IPS DF 6.9 (cell line): Measurements from ENCODE around the gene CTRL.

Source experiments
- DNase-seq: peaks from one replicate; pipeline ENCODE4 v3.0.0-alpha.2; 2013; ENCODE audit warnings: low read depth, low spot score
- H3K27ac ChIP-seq: one replicate; pipeline ENCODE4 v1.5.1; 2013; ENCODE audit warnings: low read length, control low read depth
- H3K27me3 ChIP-seq: 2 replicates; pipeline ENCODE4 v1.6.1; 2013; ENCODE audit warnings: mild to moderate bottlenecking, low read length; ENCODE audit not compliant: control insufficient read depth, insufficient read depth
- H3K36me3 ChIP-seq: 2 replicates; pipeline ENCODE4 v1.6.1; 2013; ENCODE audit warnings: low read length; ENCODE audit not compliant: control insufficient read depth, insufficient read depth
- H3K4me1 ChIP-seq: 2 replicates; pipeline ENCODE4 v1.6.1; 2013; ENCODE audit warnings: low read length; ENCODE audit not compliant: control insufficient read depth, insufficient read depth
- H3K4me3 ChIP-seq: 2 replicates; pipeline ENCODE4 v1.5.1; 2013; ENCODE audit warnings: mild to moderate bottlenecking, low read length
- H3K9me3 ChIP-seq: 2 replicates; pipeline ENCODE4 v1.6.1; 2013; ENCODE audit warnings: low read length, inconsistent platforms; ENCODE audit not compliant: control insufficient read depth, insufficient read depth
- WGBS: extraction: QIAGEN DNeasy Blood & Tissue Kit; methylation state at CpG from one replicate; pipeline ENCODE4 v1.1.7; 2013; ENCODE audit warnings: mixed read lengths, missing lambda C conversion rate; ENCODE audit not compliant: insufficient read length, insufficient coverage; 5-methylcytosine and 5-hydroxymethylcytosine counted together

Gene CTRL

GRCh38 chr16:67961551-67961957 is 29.9 kb upstream of the CTRL start:
- no CpG with 5 or more reads among the region's 13 CpGs for WGBS
- Histone ChIP-seq H3K36me3 (peaks cover 36% of the 10 kb centered on the region), H3K27ac (no peak overlapping the region), H3K27me3 (no peaks in the 10 kb centered on the region), H3K9me3 (no peaks in the 10 kb centered on the region), H3K4me3 (no peak overlapping the region), H3K4me1 (peaks cover 8% of the 10 kb centered on the region)
- DNase-seq: no peak

- DNase-seq: no peak
- no CpG with 5 or more reads among the region's 11 CpGs for WGBS
- Histone ChIP-seq H3K27ac (no peak overlapping the region), H3K27me3 (no peaks in the 10 kb centered on the region), H3K4me3 (no peak overlapping the region), H3K36me3 (peaks cover 38% of the 10 kb centered on the region), H3K9me3 (no peaks in the 10 kb centered on the region), H3K4me1 (peaks cover 2% of the 10 kb centered on the region; the same call in 1 of the 2 replicates)
Observed at GRCh38 chr16:67959536-67960329, 28.1 kb upstream of the CTRL start.

GRCh38 chr16:67957622-67958021 is 26.0 kb upstream of the CTRL start:
- Histone ChIP-seq H3K36me3 (peaks cover 47% of the 10 kb centered on the region), H3K4me3 (no peak overlapping the region), H3K4me1 (no peaks in the 10 kb centered on the region), H3K9me3 (no peaks in the 10 kb centered on the region), H3K27me3 (no peaks in the 10 kb centered on the region), H3K27ac (no peak overlapping the region)
- no CpG with 5 or more reads among the region's 9 CpGs for WGBS
- no peak for DNase-seq

- no peak for DNase-seq
Observed at GRCh38 chr16:67954421-67955196, 22.9 kb upstream of the CTRL start.

GRCh38 chr16:67953641-67954375 is 22.1 kb upstream of the CTRL start:
- no peak overlapping the region for H3K4me3 ChIP-seq
- no peaks in the 10 kb centered on the region for H3K9me3 ChIP-seq
- no CpG with 5 or more reads among the region's 8 CpGs for WGBS
- no peaks in the 10 kb centered on the region for H3K27me3 ChIP-seq
- DNase-seq: no peak
- no peak overlapping the region for H3K27ac ChIP-seq
- H3K36me3 ChIP-seq: peaks cover 48% of the 10 kb centered on the region
- H3K4me1 ChIP-seq: no peaks in the 10 kb centered on the region

More at GRCh38 chr16:67954421-67955196, 22.9 kb upstream of the CTRL start:
- no peak overlapping the region for H3K27ac ChIP-seq
- no peak overlapping the region for H3K4me3 ChIP-seq
- no CpG with 5 or more reads among the region's 10 CpGs for WGBS
- H3K9me3 ChIP-seq: no peaks in the 10 kb centered on the region
- H3K36me3 ChIP-seq: peaks cover 48% of the 10 kb centered on the region
- no peaks in the 10 kb centered on the region for H3K4me1 ChIP-seq
- no peaks in the 10 kb centered on the region for H3K27me3 ChIP-seq

- Histone ChIP-seq H3K9me3 (no peaks in the 10 kb centered on the region), H3K27me3 (no peaks in the 10 kb centered on the region), H3K36me3 (peaks cover 57% of the 10 kb centered on the region), H3K4me1 (no peaks in the 10 kb centered on the region; the same call in 1 of the 2 replicates), H3K4me3 (no peak overlapping the region), H3K27ac (no peak overlapping the region)
- no peak for DNase-seq
- no CpG with 5 or more reads among the region's 12 CpGs for WGBS
Observed at GRCh38 chr16:67951485-67951884, 19.8 kb upstream of the CTRL start.

- no peaks in the 10 kb centered on the region for H3K9me3 ChIP-seq
- H3K4me1 ChIP-seq: no peaks in the 10 kb centered on the region; the same call in 1 of the 2 replicates
- no peak overlapping the region for H3K4me3 ChIP-seq
- peaks cover 68% of the 10 kb centered on the region for H3K36me3 ChIP-seq
- DNase-seq: no peak
- H3K27ac ChIP-seq: no peak overlapping the region
- H3K27me3 ChIP-seq: no peaks in the 10 kb centered on the region
- WGBS: no CpG with 5 or more reads among the region's 16 CpGs
Observed at GRCh38 chr16:67950335-67950843, 18.7 kb upstream of the CTRL start.

GRCh38 chr16:67949645-67950044 is 18.0 kb upstream of the CTRL start:
- H3K4me3 ChIP-seq: no peak overlapping the region
- no peaks in the 10 kb centered on the region for H3K9me3 ChIP-seq
- no peak for DNase-seq
- no peak overlapping the region for H3K27ac ChIP-seq
- H3K27me3 ChIP-seq: no peaks in the 10 kb centered on the region
- H3K4me1 ChIP-seq: no peaks in the 10 kb centered on the region; the same call in 1 of the 2 replicates
- H3K36me3 ChIP-seq: peaks cover 72% of the 10 kb centered on the region
- WGBS: no CpG with 5 or more reads among the region's 11 CpGs

GRCh38 chr16:67948015-67948414 is 16.4 kb upstream of the CTRL start:
- peaks cover 67% of the 10 kb centered on the region for H3K36me3 ChIP-seq
- H3K4me3 ChIP-seq: no peak overlapping the region
- no CpG with 5 or more reads among the region's 15 CpGs for WGBS
- no peak for DNase-seq
- H3K4me1 ChIP-seq: no peaks in the 10 kb centered on the region; the same call in 1 of the 2 replicates
- no peaks in the 10 kb centered on the region for H3K27me3 ChIP-seq
- H3K27ac ChIP-seq: no peak overlapping the region
- no peaks in the 10 kb centered on the region for H3K9me3 ChIP-seq

GRCh38 chr16:67946966-67947558 is 15.4 kb upstream of the CTRL start:
- no peaks in the 10 kb centered on the region for H3K27me3 ChIP-seq
- H3K4me3 ChIP-seq: no peak overlapping the region
- H3K4me1 ChIP-seq: no peaks in the 10 kb centered on the region; the same call in 1 of the 2 replicates
- peaks cover 70% of the 10 kb centered on the region for H3K36me3 ChIP-seq
- no peak for DNase-seq
- no peak overlapping the region for H3K27ac ChIP-seq
- H3K9me3 ChIP-seq: no peaks in the 10 kb centered on the region
- no CpG with 5 or more reads among the region's 28 CpGs for WGBS
